HG02970 (cell line): Measurements from ENCODE around the gene ACVRL1.

Source experiments
- ATAC-seq: cut with Tn5 transposase; IDR thresholded peaks from one replicate; pipeline ENCODE4 v1.9.1; 2021; ENCODE audit warnings: mild to moderate bottlenecking, moderate library complexity, moderate number of reproducible peaks; ENCODE audit not compliant: unreplicated experiment, low FRiP score

The ACVRL1 gene

DNA sequence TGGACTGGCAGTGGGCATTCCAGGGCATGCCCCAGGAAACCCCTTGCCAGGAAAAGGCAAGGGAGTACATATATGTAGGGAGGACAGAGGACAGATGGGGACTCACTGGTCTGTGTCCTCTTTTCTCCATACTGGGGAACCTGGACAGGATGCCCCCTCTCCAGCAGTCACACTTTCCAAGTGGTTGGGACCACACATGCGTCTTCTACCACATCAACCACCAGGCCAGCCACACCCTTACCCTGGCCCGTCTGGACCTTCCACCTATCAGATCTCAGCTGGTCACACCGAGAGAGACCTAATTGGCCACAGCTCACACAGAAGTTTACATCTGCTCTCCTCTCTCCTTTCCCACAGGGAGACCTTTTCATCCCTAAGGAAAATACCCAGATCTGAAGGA lies 11.1 kb upstream of the ACVRL1 start:
- no peak for ATAC-seq

- no peak for ATAC-seq
Measured at GRCh38 chr12:51897181-51897580, 10.1 kb upstream of the ACVRL1 start.

DNA sequence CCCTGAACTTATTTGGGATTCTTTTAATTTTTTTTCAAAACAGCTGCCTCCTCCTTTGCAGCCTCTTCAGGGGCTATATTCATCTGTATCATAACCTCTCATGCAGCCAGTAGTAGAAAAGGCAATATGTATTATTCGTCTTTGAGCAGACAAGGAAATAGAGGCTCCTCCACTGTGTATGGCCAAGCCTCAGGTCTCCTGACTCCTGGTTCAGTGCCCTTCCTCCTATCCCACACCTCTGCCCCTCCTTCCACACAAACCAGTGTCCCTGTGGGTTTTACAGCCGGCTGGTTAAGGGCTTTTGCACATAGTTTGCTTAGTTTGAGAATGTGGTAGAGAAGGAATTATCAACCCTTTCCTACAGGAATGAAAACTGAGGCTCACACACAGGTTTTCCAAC lies 8.8 kb upstream of the ACVRL1 start:
- no peak for ATAC-seq

DNA sequence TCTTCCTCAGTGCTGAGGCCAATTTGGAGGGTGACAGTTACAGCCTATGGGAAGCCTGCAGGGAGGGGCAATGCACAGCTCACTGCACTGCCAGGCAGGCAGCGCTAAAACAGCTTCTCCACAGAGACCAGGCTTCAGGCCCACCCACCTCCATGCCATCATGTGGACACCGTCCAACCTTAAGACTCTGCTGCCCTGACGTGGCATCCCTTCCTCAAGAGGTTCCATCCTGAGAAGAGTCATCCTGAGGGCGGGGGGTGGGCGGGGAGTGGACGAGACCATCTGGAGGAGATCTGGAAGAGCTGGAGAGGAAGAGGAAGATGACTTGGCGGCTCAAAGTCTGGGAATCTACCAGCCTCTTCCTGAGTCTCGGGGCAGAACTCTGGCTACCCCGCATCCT lies 8.4 kb upstream of the ACVRL1 start:
- no peak for ATAC-seq

DNA sequence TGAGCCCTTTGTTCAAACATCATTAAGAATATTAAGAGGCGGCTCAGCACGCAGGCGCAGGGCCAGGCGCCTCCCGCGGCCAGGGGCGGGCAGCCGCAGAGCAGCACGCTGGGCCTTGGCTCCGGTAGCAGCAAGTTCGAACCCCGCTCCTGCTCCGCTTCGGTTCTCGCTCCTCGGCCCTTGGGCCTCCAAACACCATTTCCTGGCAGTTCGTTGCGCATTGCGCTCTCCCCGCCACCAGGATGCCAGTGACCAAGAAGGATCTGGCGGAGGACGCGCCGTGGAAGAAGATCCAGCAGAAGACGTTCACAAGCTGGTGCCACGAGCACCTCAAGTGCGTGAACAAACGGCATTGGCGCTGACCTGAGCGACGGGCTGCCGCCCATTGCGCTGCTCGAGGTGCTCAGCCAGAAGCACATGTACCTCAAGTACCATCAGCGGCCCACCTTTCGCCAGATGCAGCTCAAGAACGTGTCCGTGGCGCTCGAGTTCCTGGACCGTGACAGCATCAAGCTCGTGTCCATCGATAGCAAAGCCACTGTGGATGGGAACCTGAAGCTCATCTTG lies 6.9 kb upstream of the ACVRL1 start:
- no peak for ATAC-seq

GRCh38 chr12:51901121-51901817 lies 6.0 kb upstream of the ACVRL1 start:
- no peak for ATAC-seq

DNA sequence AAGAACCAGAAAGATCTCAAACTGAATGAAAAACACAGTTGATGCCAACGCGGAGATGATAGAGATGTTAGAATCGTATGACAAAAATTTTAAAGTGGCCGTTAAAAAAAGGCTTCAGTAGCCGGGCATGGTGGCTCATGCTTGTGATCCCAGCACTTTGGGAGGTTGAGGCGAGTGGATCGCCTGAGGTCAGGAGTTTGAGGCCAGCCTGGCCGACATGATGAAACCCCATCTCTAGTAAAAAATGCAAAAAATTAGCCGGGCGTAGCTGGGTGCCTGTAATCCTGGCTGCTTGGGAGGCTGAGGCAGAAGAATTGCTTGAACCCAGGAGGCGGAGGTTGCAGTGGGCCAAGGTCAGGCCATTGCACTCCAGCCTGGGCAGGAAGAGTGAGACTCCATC lies 5.4 kb upstream of the ACVRL1 start:
- no peak for ATAC-seq

DNA sequence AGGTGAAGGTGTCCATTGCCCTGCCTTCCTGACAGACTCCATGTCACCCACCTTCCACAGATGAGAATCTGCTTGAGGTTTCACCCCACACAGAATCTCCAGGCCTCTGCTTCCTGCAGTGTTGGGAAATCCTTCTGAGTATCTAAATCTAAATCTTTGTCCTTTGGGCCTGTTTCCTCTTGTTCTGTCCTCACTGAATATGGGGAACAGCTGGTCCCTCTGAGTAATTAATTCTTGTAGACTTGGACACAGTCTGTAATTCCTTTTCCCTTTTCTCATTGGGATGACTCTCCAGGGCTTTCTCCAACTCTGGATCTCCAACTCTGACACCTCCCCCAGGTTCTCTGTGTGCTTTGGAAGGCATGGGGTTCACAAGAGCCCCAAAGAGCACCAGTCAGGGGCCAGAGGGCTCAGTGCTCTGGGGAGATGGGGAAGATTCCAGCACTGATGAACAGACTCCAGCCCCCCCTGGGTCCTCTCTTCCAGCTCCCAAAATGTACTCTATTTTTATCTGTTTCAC lies 2.3 kb upstream of the ACVRL1 start:
- ATAC-seq = no peak

DNA sequence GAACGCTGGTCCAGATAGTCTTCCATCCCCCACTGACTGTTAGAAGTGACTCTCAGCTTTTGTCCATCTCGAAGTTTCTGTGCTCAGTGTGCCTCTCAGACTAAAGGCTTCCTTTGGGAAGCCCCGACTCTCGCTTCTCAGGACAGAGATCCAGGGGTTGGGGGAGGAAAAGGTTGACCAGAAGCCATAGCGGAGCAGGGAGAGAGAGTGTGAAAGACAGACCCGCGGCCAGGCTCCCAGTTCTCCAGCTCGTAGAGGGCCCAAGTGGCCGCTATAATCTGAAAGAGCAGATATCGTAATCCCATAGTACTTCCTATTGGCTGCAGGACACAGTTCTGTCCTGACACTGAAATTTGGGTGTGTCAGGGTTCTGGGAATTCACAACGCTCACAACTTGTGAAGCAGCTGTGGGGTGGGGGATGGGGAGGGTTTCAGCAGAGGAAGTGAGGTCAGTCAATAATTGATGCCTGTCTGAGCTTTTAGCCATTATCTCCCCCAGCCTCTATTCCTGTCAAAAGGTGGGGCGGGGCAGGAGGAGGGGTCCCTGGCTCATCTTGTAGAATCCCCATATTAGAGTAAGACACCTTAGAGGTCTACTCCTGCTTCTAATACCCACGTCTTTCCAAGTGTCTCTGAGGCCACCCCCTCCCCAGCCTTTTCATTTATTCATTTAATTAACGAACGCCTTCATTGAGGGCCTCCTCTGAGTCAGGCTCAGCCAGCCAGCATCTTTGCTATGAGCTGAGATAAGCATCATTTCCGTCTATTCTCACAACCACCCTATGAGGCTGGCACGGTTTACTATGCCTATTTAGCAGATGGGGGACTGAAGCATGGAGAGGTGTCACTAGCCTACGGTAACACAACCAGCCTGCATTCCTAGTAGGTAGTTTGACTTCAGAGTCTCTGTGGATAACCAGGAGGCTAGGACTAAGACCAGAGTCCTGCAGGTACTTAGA lies 1.6 kb upstream of the ACVRL1 start:
- ATAC-seq = no peak

DNA sequence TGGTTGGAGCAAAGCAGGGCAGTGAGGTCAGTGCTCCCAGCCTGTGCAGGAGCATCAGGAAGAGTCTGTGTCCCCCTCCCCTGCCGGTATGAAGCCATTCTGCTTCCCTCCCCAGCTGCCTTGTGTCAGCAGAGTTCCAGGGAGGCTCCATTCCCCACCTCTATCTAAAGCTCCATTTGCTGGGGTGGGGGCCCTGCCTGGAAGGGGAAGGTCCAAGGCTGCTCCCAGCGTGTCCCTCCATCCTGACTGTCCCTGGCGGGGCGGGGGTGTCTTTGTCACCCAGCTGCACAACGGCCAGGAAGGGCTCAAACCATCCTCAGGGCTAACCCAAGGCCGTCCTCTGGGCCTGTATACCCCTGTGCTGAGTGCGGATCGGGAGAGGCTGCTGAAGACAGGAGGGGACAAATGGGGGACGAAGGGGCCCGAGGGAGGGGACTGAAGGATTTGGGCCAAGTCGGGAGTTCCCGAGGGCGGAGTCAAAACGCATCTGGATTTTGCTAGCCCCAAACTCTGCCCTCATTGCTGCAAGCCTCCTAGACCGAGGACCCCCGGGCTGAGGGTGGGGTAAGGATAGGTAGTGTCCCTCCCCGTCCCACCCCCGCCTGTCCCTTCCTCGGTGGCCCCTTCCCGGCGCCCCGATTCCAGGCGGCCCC lies 748 bp upstream of the ACVRL1 start:
- no peak for ATAC-seq

DNA sequence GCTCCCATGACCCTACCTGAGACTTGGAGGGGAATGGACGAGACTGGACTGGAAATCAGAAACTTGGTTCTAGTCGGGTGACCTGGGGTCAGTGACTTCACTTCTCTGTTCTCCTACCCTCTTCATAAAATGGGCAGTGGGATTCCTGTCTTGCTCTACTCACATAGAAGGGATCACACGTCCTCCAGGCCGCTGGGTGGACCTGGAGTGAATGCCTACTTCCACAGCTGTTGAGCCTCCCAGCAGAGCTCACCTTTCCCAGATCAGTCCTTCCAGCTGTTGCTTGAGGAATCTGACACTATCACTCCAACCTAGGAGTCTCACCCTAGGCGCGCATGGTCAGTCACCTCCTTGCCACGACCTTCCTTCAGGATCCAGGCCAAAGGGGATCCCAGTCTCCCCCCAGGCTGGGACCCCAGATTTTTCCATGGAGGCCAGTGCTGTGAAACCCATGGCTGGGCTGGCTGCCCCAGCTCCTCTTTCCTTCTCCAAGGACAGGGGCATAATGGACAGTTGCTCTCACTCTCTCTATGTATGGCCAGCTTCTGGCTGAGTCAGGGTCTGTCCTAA lies 637 bp downstream of the ACVRL1 start:
- no peak for ATAC-seq

GRCh38 chr12:51908876-51909592 lies 1.7 kb downstream of the ACVRL1 start:
- ATAC-seq = no peak

DNA sequence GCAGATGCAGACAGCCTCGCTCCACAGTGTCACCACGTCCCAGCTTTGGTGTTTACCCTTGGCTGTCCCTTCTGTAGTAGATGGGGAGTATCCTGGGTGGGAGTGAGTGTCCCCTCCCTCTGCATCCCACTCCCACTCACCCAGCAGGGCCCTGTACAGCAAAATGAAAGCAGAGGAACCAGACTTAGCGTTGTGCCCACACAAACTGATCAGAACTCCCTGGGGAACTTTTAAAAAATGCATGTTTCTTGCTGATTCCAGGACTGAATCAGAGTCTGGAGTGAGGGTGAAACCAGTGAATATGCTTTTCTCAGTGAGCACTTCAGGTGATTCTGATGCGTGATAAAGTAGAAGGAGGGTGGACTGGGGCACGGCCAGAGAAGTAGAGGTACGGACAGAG lies 2.9 kb downstream of the ACVRL1 start:
- ATAC-seq = no peak

DNA sequence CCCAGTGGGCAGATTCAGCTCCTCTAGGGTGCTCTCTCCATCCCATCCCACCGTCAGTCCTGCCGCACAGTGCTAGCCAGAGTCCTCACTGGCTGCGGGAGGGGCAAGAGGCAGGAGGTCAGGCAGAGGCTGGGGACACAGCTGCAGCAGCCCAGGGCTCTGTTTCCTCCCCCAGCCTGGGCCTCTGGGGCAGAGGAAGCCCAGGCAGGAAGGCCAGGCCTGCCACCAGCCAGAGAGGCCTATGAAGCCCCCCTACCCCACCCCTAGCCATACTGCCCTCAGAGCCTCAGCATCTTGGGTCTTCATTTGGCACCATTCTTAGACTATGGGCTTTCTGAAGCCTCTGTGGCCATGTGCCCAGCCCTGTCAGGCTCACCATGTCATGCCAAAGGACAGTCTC lies 3.4 kb downstream of the ACVRL1 start:
- no peak for ATAC-seq

DNA sequence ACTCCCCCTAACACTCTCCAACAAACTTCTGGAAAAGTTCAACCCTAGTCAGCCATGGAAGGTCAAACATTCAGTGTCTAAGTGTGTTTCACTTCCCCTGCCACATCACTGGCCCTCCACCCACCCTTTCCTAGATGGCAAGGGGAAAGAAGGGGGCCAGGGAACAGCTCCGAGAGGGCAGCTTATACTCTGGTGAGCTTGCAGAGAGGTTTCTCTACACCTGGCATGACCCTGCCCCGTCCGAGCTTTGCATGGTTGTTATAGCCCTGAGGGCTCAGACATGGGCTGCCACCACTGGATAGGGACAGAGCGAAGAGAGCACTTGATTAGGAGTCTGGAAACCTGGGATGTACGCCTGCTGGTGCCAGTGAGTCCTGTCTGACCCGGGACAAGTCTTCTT lies 4.0 kb downstream of the ACVRL1 start:
- no peak for ATAC-seq

GRCh38 chr12:51911788-51912711 lies 4.7 kb downstream of the ACVRL1 start:
- no peak for ATAC-seq

DNA sequence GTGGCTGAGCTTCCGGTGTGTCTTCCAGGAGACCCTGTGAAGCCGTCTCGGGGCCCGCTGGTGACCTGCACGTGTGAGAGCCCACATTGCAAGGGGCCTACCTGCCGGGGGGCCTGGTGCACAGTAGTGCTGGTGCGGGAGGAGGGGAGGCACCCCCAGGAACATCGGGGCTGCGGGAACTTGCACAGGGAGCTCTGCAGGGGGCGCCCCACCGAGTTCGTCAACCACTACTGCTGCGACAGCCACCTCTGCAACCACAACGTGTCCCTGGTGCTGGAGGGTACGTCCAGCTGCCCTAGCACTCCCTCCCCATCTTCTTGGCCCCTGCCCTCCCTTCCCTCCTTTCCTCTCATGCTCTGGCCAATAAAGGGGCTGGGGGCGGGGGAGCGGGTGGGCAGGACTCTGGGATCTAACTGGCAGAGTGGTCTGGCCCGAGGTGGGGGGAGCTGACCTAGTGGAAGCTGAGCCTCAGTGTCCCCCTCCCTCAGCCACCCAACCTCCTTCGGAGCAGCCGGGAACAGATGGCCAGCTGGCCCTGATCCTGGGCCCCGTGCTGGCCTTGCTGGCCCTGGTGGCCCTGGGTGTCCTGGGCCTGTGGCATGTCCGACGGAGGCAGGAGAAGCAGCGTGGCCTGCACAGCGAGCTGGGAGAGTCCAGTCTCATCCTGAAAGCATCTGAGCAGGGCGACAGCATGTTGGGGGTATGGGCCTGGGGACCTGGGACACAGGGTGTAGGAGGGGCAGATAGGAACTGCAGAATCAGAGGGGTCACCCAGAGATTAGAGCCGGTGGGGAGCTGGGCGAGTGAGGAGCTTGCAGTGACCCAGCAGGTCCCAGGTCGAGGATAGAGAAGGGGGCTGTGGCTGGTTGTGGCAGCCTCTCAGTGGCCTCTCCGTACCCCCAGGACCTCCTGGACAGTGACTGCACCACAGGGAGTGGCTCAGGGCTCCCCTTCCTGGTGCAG lies 6.0 kb downstream of the ACVRL1 start:
- no peak for ATAC-seq
